Measurements from ENCODE around the gene SELENOH.

DNA sequence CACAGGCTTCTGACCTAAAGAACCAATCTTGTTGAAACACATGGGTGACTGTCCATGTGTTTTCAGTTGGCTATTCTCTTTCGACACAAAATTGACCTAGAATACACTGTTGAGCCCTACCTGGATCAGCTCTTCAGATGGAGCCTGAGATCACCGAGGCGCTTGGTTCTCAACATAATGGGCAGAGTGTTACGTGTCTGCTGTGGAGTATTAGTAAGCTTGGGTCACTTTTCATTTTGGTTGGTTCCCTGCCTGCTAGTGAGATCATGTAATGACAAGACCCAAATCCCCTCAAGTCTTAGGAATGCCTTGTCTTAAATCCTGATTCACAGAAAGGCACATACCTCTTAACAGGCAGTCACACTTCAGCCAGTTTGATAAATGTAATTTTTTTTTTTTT, 38.0 kb upstream of the SELENOH start:
- TF ChIP-seq, protein P1, sequence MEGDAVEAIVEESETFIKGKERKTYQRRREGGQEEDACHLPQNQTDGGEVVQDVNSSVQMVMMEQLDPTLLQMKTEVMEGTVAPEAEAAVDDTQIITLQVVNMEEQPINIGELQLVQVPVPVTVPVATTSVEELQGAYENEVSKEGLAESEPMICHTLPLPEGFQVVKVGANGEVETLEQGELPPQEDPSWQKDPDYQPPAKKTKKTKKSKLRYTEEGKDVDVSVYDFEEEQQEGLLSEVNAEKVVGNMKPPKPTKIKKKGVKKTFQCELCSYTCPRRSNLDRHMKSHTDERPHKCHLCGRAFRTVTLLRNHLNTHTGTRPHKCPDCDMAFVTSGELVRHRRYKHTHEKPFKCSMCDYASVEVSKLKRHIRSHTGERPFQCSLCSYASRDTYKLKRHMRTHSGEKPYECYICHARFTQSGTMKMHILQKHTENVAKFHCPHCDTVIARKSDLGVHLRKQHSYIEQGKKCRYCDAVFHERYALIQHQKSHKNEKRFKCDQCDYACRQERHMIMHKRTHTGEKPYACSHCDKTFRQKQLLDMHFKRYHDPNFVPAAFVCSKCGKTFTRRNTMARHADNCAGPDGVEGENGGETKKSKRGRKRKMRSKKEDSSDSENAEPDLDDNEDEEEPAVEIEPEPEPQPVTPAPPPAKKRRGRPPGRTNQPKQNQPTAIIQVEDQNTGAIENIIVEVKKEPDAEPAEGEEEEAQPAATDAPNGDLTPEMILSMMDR (IDR thresholded peaks at IDR 0.05; ENCODE audit: poor library complexity), result no peak
- TF ChIP-seq EZH2 (IDR thresholded peaks at IDR 0.05; ENCODE audit: borderline replicate concordance) (no peak), EZH2phosphoT487 (IDR thresholded peaks at IDR 0.05; ENCODE audit: low read depth, severe bottlenecking, unreplicated experiment) (no peak)

All from hepatocyte (in vitro differentiated cells).